ENCODE data around the gene FAF1. TPM values are rescaled to one million over a fixed set of nuclear protein-coding genes. Genes with fewer than 3 reads are reported as not detected.
"Not testable (repeated sequence)": the region's sequence is repeated elsewhere in the genome, so short reads cannot be mapped to it uniquely, and the experiment has no call there.

FAF1 gene
- total and polyA plus RNA-seq, 2 of the 8 experiments (the other 6 are each of a cell fraction or from before 2014, with no cell fraction given), result 10.8 to 65.9 TPM

DNA sequence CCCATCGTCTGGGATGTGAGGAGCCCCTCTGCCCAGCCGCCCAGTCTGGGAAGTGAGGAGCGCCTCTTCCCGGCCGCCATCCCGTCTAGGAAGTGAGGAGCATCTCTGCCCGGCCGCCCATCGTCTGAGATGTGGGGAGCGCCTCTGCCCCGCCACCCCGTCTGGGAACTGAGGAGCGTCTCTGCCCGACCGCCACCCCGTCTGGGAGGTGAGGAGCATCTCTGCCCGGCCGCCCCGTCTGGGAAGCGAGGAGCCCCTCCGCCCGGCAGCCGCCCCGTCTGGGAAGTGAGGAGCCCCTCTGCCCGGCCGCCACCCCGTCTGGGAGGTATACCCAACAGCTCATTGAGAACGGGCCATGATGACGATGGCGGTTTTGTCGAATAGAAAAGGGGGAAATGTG is 7.5 kb downstream of the FAF1 start:
- POLR2A ChIA-PET (ENCODE audit: partially characterized antibody); CTCF ChIA-PET (ENCODE audit: partially characterized antibody): not testable (repeated sequence)

More for the DNA sequence above, 7.5 kb downstream of the FAF1 start:
- not testable (repeated sequence) for H3K4me2 ChIP-seq (ENCODE audit: insufficient read depth in 1 of 2, low read depth in 2 of 2, low read length in 2 of 2); H3K79me1 ChIP-seq (ENCODE audit: low read depth, low read length); H4K5ac ChIP-seq (ENCODE audit: insufficient read length, low read depth, low read length); H2BK15ac ChIP-seq (ENCODE audit: low read length); H2AFZ ChIP-seq (ENCODE audit: low read length); H3K9ac ChIP-seq (replicated peaks in 1 of 4; ENCODE audit: extremely low read depth in 1 of 4, low read depth in 3 of 4, low read length in 3 of 4); H4K20me1 ChIP-seq (replicated peaks in 1 of 2; ENCODE audit: control insufficient read depth in 1 of 2, insufficient read depth in 2 of 2, low read length in 2 of 2); DNase-seq (ENCODE audit: low read depth in 1 of 2, low spot score in 2 of 2); H4K91ac ChIP-seq (replicated peaks; ENCODE audit: insufficient read length, low read length); H4K8ac ChIP-seq (ENCODE audit: extremely low read depth, insufficient read depth, low read length); H2BK12ac ChIP-seq (ENCODE audit: low read depth, low read length); FAIRE-seq; H3K56ac ChIP-seq (replicated peaks; ENCODE audit: insufficient read length, low read depth, low read length); H3K36me3 ChIP-seq (ENCODE audit: control insufficient read depth in 2 of 4, insufficient read depth in 4 of 4, low read length in 3 of 4); H3K14ac ChIP-seq (ENCODE audit: insufficient read length); H3K9me3 ChIP-seq (ENCODE audit: insufficient read depth in 2 of 2, low read depth in 1 of 2, low read length in 1 of 2); H2BK20ac ChIP-seq (ENCODE audit: low read length); H3K4me3 ChIP-seq (ENCODE audit: extremely low read depth in 1 of 4, insufficient read depth in 2 of 4, low read depth in 3 of 4, low read length in 4 of 4); H3K27ac ChIP-seq (ENCODE audit: low read depth, low read length); H3K4me1 ChIP-seq (replicated peaks in 1 of 4; ENCODE audit: control insufficient read depth in 3 of 4, insufficient read depth in 4 of 4, low read length in 3 of 4); H3K4ac ChIP-seq (replicated peaks; ENCODE audit: insufficient read length, low read depth, low read length); H3K23ac ChIP-seq (ENCODE audit: insufficient read length); H2BK120ac ChIP-seq (replicated peaks; ENCODE audit: low read depth, low read length); H3K27me3 ChIP-seq (replicated peaks in 1 of 4; ENCODE audit: control insufficient read depth in 3 of 4, extremely low read depth in 1 of 4, insufficient read depth in 3 of 4, low read length in 3 of 4); H2AK5ac ChIP-seq (ENCODE audit: low read depth, low read length); H3K18ac ChIP-seq (ENCODE audit: extremely low read depth, low read length); H3K23me2 ChIP-seq (ENCODE audit: low read depth, low read length); H2BK5ac ChIP-seq (ENCODE audit: low read depth, low read length)
- H3K79me2 ChIP-seq (ENCODE audit: control insufficient read depth in 1 of 2, insufficient read depth in 2 of 2, low read length in 2 of 2), result peaks cover 0 to 71% of the 10 kb centered on the region in 2 experiments; a peak in 2 of 4 replicates
- 97% methylated on average over 4 of the region's 31 CpGs; no CpG with 5 or more reads in 1 of the 2 experiments for WGBS, 2 experiments (ENCODE audit: extremely low coverage in 1 of 2, insufficient coverage in 1 of 2, insufficient read length in 1 of 2, insufficient replicate concordance in 2 of 2, low coverage in 1 of 2, low lambda C conversion rate in 2 of 2, missing lambda C conversion rate in 1 of 2)

All from H1 (cell line).